GM12878 (cell line): ENCODE measurements around the gene CTXND2. TPM values are rescaled to one million over a fixed set of nuclear protein-coding genes. Genes with fewer than 3 reads are reported as not detected.

Experiments used
- ATAC-seq: fragments of 200-7000 bp; cut with Tn5 transposase; 3 replicates; pipeline ENCODE4 v1.9.1; 2020; ENCODE audit warnings: mild to moderate bottlenecking, moderate library complexity
- BruUV-seq: library from RNA; stranded (reverse); fragments of 400-500 nt; replicated peaks from 2 replicates; lab custom pipeline; 2021; lab: Mats Ljungman, UMichigan
- CTCF ChIA-PET: fragments of 300-600 bp; sonication (Branson Sonifier 250); formaldehyde crosslinking; extraction: SDS; loops from one replicate; lab custom pipeline; 2021; ENCODE audit warnings: inconsistent platforms; lab: Yijun Ruan, JAX
- POLR2A ChIA-PET: fragments of 350-600 bp; formaldehyde crosslinking; extraction: SDS; loops from one replicate; lab custom pipeline; 2021; ENCODE audit warnings: inconsistent platforms; lab: Charles Lee
- RAD21 ChIA-PET: fragments of 300-600 bp; sonication (Branson Sonifier 250); formaldehyde crosslinking; loops from one replicate; lab custom pipeline; 2023; ENCODE audit warnings: antibody characterized with exemption; ENCODE audit not compliant: unreplicated experiment; lab: Charles Lee
- SMC1A ChIA-PET: fragments of 300-600 bp; sonication (Branson Sonifier 250); formaldehyde crosslinking; loops from one replicate; lab custom pipeline; 2023; ENCODE audit not compliant: unreplicated experiment, uncharacterized antibody; lab: Charles Lee
- DNase-seq: peaks from one replicate; pipeline ENCODE4 v3.0.0-alpha.2; 2011; ENCODE audit warnings: low read depth, low spot score
- FAIRE-seq: peaks from 3 replicates; lab custom pipeline; 2011; peaks lifted over from hg19 to GRCh38; lab: Jason Lieb, UNC
- H2AFZ ChIP-seq: 2 replicates; pipeline ENCODE4 v1.6.0; 2011; ENCODE audit warnings: low read depth, low read length, control low read depth; ENCODE audit not compliant: control insufficient read depth
- H3K27ac ChIP-seq: 2 replicates; pipeline ENCODE4 v1.5.1; 2011; ENCODE audit warnings: control low read depth; ENCODE audit not compliant: control insufficient read depth, insufficient read depth
- H3K27me3 ChIP-seq, 2 experiments: replicated peaks in 1 of 2; 2 replicates each; pipeline versions ENCODE4 v1.6.0 to v1.6.1; 2011; ENCODE audit warnings: low read length in 1 of 2; ENCODE audit not compliant: control insufficient read depth in 2 of 2, insufficient read depth in 2 of 2
- H3K36me3 ChIP-seq, 2 experiments: 2 replicates each; pipeline ENCODE4 v1.5.1; 2011; ENCODE audit warnings: low read length in 1 of 2; ENCODE audit not compliant: control insufficient read depth in 2 of 2, insufficient read depth in 2 of 2
- H3K4me1 ChIP-seq: 2 replicates; pipeline ENCODE4 v1.6.1; 2011; ENCODE audit warnings: mild to moderate bottlenecking, low read length, moderate library complexity, mixed read lengths; ENCODE audit not compliant: control insufficient read depth, insufficient read depth
- H3K4me2 ChIP-seq: 2 replicates; pipeline ENCODE4 v1.6.0; 2011; ENCODE audit warnings: control low read depth; ENCODE audit not compliant: control insufficient read depth, insufficient read depth
- H3K4me3 ChIP-seq: fragments of 200-600 bp; sonication (generic); 2 replicates; pipeline ENCODE4 v1.5.1; 2016
- H3K79me2 ChIP-seq: 2 replicates; pipeline ENCODE4 v1.6.0; 2011; ENCODE audit warnings: low read length; ENCODE audit not compliant: control insufficient read depth, insufficient read depth
- H3K9ac ChIP-seq: 2 replicates; pipeline ENCODE4 v1.8.0; 2011; ENCODE audit warnings: low read length, control low read depth, mixed read lengths; ENCODE audit not compliant: control insufficient read depth, insufficient read depth
- H3K9me3 ChIP-seq: replicated peaks from 3 replicates; pipeline ENCODE4 v1.5.1; 2011; ENCODE audit warnings: mild to moderate bottlenecking, low read length; ENCODE audit not compliant: control insufficient read depth, insufficient read depth
- H4K20me1 ChIP-seq: 2 replicates; pipeline ENCODE4 v1.6.0; 2011; ENCODE audit not compliant: control insufficient read depth, insufficient read depth
- WGBS: methylation state at CpG from one replicate; pipeline ENCODE4 v1.1.6; 2016; ENCODE audit warnings: low lambda C conversion rate; ENCODE audit not compliant: insufficient replicate concordance, insufficient coverage; ENCODE audit errors: missing lambda C conversion rate; 5-methylcytosine and 5-hydroxymethylcytosine counted together
- in situ Hi-C: fragments of 300-500 bp; cut with MboI; formaldehyde crosslinking; loops from 9 replicates; pipeline ENCODE4 v1.14.3; 2018; ENCODE audit warnings: mixed read lengths
- intact Hi-C: fragments of 100-400 bp; cut with micrococcal nuclease; formaldehyde crosslinking; loops from one replicate; pipeline ENCODE4 v1.14.2; 2022; ENCODE audit not compliant: unreplicated experiment
- polyA plus RNA-seq, 11 experiments: library from polyadenylated mRNA; depleted of rRNA in 4 of 11; unstranded in 6 of 11; stranded (reverse) in 5 of 11; fragments of >200 nt; fragmentation: Nextera tagmentation in 4 of 11; fragmentation: Illumina TruSeq in 1 of 11; extraction: Ambion mirVana in 4 of 11; extraction: Trizol in 1 of 11; gene quantifications; 1 replicate in 1 of 11; 2 replicates in 10 of 11; pipeline versions ENCODE4 v1.2.1 to v1.2.3, GENCODE V29; 2011 to 2016; ENCODE audit warnings: inconsistent platforms in 2 of 11, missing spikeins in 2 of 11, low read depth in 1 of 11
- total RNA-seq, 4 experiments: library from RNA; depleted of rRNA in 3 of 4; stranded (reverse); fragments of >200 nt in 3 of 4; fragmentation: Illumina TruSeq in 1 of 4; extraction: Trizol in 1 of 4; gene quantifications; 2 replicates each; pipeline versions ENCODE4 v1.2.1 to v1.2.3, GENCODE V29; 2013 to 2021
- TF ChIP-seq, protein P1 (sequence below): IDR thresholded peaks from 2 replicates; pipeline ENCODE4 v1.6.1; 2011; ENCODE audit warnings: mild to moderate bottlenecking, low read depth, low read length, moderate library complexity; ENCODE audit not compliant: insufficient replicate concordance
- TF ChIP-seq, protein P2 (sequence below): fragments of 450-650 bp; IDR thresholded peaks from 2 replicates; pipeline ENCODE4 v1.6.1; 2016; ENCODE audit warnings: mild to moderate bottlenecking

The CTXND2 gene
- total and polyA plus RNA-seq, 10 of the 15 experiments (the other 5 are each of a cell fraction or from before 2014, with no cell fraction given), result not detected

GRCh38 chr1:150874455-150875196 is 12.3 kb upstream of the CTXND2 start:
- ATAC-seq (no peak), FAIRE-seq (no peak), DNase-seq (no peak)
- Histone ChIP-seq H2AFZ (no peak overlapping the region), H3K9ac (peak overlapping the region; percentile 10; the same call in 1 of the 2 replicates), H3K79me2 (peaks cover 28% of the 10 kb centered on the region), H3K36me3 (no peaks in the 10 kb centered on the region), H3K4me2 (peak overlapping the region; percentile 82), H3K4me1 (peaks cover 4% of the 10 kb centered on the region; the same call in 1 of the 2 replicates), H4K20me1 (no peaks in the 10 kb centered on the region), H3K27me3 (no peaks in the 10 kb centered on the region), H3K27ac (0 out of 2 replicates have a peak overlapping the region, but pooled peaks have one; percentile 12), H3K4me3 (peak overlapping the region; percentile 79), H3K9me3 (no peaks in the 10 kb centered on the region)
- RAD21 ChIA-PET, result interaction anchor here (1.1 to 1.7 kb wide), 3 partner anchors 48 to 295 kb away, joined by 3 to 6 read pairs (median 5); partner anchors contain the start of gene MCL1
- in situ Hi-C loops, result no loop called here
- intact Hi-C loops, result loop anchor here (5.0 to 10.0 kb wide), 3 partner anchors 32 to 110 kb away; partner anchors contain the start of gene CTSS
- POLR2A ChIA-PET, result interaction anchor here (0.7 to 1.4 kb wide), 2 partner anchors 48 to 245 kb away, joined by 4 read pairs; partner anchors contain the start of gene ENSA
- CTCF ChIA-PET, result interaction anchor here (0.8 to 1.3 kb wide), 7 partner anchors 15 to 314 kb away, joined by 3 to 8 read pairs (median 3); no protein-coding TSS in a partner anchor
- SMC1A ChIA-PET, result interaction anchor here (0.6 to 1.7 kb wide), 11 partner anchors 9 to 314 kb away, joined by 3 to 7 read pairs (median 3); partner anchors contain the start of genes GOLPH3L and SETDB1
- TF ChIP-seq, protein P1, sequence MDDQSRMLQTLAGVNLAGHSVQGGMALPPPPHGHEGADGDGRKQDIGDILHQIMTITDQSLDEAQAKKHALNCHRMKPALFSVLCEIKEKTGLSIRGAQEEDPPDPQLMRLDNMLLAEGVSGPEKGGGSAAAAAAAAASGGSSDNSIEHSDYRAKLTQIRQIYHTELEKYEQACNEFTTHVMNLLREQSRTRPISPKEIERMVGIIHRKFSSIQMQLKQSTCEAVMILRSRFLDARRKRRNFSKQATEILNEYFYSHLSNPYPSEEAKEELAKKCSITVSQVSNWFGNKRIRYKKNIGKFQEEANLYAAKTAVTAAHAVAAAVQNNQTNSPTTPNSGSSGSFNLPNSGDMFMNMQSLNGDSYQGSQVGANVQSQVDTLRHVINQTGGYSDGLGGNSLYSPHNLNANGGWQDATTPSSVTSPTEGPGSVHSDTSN, result no peak
- TF ChIP-seq, protein P2, sequence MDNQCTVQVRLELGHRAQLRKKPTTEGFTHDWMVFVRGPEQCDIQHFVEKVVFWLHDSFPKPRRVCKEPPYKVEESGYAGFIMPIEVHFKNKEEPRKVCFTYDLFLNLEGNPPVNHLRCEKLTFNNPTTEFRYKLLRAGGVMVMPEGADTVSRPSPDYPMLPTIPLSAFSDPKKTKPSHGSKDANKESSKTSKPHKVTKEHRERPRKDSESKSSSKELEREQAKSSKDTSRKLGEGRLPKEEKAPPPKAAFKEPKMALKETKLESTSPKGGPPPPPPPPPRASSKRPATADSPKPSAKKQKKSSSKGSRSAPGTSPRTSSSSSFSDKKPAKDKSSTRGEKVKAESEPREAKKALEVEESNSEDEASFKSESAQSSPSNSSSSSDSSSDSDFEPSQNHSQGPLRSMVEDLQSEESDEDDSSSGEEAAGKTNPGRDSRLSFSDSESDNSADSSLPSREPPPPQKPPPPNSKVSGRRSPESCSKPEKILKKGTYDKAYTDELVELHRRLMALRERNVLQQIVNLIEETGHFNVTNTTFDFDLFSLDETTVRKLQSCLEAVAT, result peak; percentile 82
- WGBS, result 84% methylated on average over 7 of the region's 7 CpGs
- no TSS peak for BruUV-seq
